Gastrocnemius medialis (tissue), 4 donors: ENCODE results near the gene CHCHD4. TPM values are rescaled to one million over a fixed set of nuclear protein-coding genes. Genes with fewer than 3 reads are reported as not detected.

Experiments used
- ATAC-seq, 2 donors: fragments of 150-250 bp; one replicate each; pipeline ENCODE4 v1.9.1; 2016
- DNase-seq, 2 donors: peaks; one replicate each; pipeline ENCODE4 v3.0.0-alpha.2; 2019
- H3K27ac ChIP-seq, 4 donors: fragments of 200-600 bp; sonication (generic); 1 replicate in 1 of 4; 2 replicates in 3 of 4; pipeline ENCODE4 v1.5.1; 2016 to 2018; ENCODE audit warnings: mild to moderate bottlenecking in 2 of 4, moderate library complexity in 1 of 4
- H3K27me3 ChIP-seq, 3 donors: fragments of 200-600 bp; sonication (generic) in 2 of 3; 1 replicate in 1 of 3; 2 replicates in 2 of 3; pipeline versions ENCODE4 v1.5.1 to v1.6.0; 2016 to 2019; ENCODE audit warnings: mild to moderate bottlenecking in 1 of 3, moderate library complexity in 1 of 3
- H3K36me3 ChIP-seq, 2 donors: fragments of 200-600 bp; sonication (generic) in 1 of 2; one replicate each; pipeline ENCODE4 v1.5.1; 2017 to 2018
- H3K4me1 ChIP-seq, 2 donors: fragments of 200-600 bp; sonication (generic) in 1 of 2; one replicate each; pipeline ENCODE4 v1.5.1; 2016 to 2017; ENCODE audit warnings: mild to moderate bottlenecking in 2 of 2
- H3K4me3 ChIP-seq, 4 donors: fragments of 200-600 bp; sonication (generic) in 3 of 4; 1 replicate in 1 of 4; 2 replicates in 3 of 4; pipeline ENCODE4 v1.5.1; 2016 to 2019; ENCODE audit warnings: mild to moderate bottlenecking in 2 of 4
- H3K9me3 ChIP-seq, 3 donors: fragments of 200-600 bp; sonication (generic) in 2 of 3; 1 replicate in 1 of 3; 2 replicates in 2 of 3; pipeline ENCODE4 v1.5.1; 2016 to 2019
- CTCF ChIP-seq, 5 experiments: fragments of 450-650 bp in 3 of 5; fragments of 200-600 bp in 2 of 5; sonication (generic) in 2 of 5; IDR thresholded peaks in 4 of 5; conservative IDR thresholded peaks in 1 of 5; 1 replicate in 4 of 5; 2 replicates in 1 of 5; pipeline ENCODE4 v1.5.1; 2016 to 2019; ENCODE audit warnings: antibody characterized with exemption in 5 of 5, mild to moderate bottlenecking in 3 of 5, moderate library complexity in 3 of 5
- POLR2A ChIP-seq, 2 donors: fragments of 450-650 bp; IDR thresholded peaks; one replicate each; pipeline ENCODE4 v1.6.1; 2017; ENCODE audit warnings: antibody characterized with exemption in 2 of 2, mild to moderate bottlenecking in 2 of 2, moderate library complexity in 2 of 2
- in situ Hi-C, 4 donors: fragments of 200-750 bp; cut with MboI; loops; one replicate each; pipeline versions ENCODE4 v1.15.0 to v1.8.0; 2017; ENCODE audit warnings: low sequenced_read_pairs in 4 of 4
- intact Hi-C: fragments of 100-400 bp; cut with DNase I; formaldehyde crosslinking; loops from one replicate; pipeline ENCODE4 v1.15.1; 2023; ENCODE audit warnings: low total_unique reads
- total RNA-seq, 4 donors: library from RNA; depleted of rRNA; stranded (reverse); fragments of >200 nt; gene quantifications; one replicate each; pipeline versions ENCODE4 v1.1.0 to v1.2.3, GENCODE V29; 2016

CHCHD4 gene
- total RNA-seq, 4 donors from 2014 or later: 16.2 to 49.4 (median 22.8) TPM

GRCh38 chr3:14145670-14146380 is 21.2 kb upstream of the CHCHD4 start:
- no peaks in the 10 kb centered on the region for H3K27me3 ChIP-seq
- no peaks in the 10 kb centered on the region for H3K9me3 ChIP-seq
- peaks cover 0 to 41% of the 10 kb centered on the region in 2 donors for H3K36me3 ChIP-seq
- intact Hi-C loops (no loop called here), in situ Hi-C loops (loop anchor here in 1 of 4 donors (25.0 kb wide), 1 partner anchor 916 kb away; the partner anchor contains the start of gene MRPS25)
- H3K27ac ChIP-seq: peak overlapping the region; percentile 76 to 97 (median 80)
- H3K4me1 ChIP-seq: peaks cover 24 to 30% of the 10 kb centered on the region in 2 donors
- peak in 1 of 2 donors; percentile 12 for ATAC-seq
- TF ChIP-seq CTCF (IDR thresholded peaks at IDR 0.05 in 4 of 5, conservative IDR thresholded peaks at IDR 0.05 in 1 of 5) (peak in 2 of 5 experiments; percentile 12 to 21), POLR2A (IDR thresholded peaks at IDR 0.05) (no peak)
- H3K4me3 ChIP-seq: no peak overlapping the region
- DNase-seq: no peak

GRCh38 chr3:14145236-14145635 is 20.6 kb upstream of the CHCHD4 start:
- Histone ChIP-seq H3K27ac (peak overlapping the region; percentile 76 to 97 (median 80)), H3K4me3 (peak overlapping the region in 1 of 4 donors; percentile 38), H3K4me1 (peaks cover 24 to 35% of the 10 kb centered on the region in 2 donors), H3K36me3 (peaks cover 0 to 44% of the 10 kb centered on the region in 2 donors), H3K9me3 (no peaks in the 10 kb centered on the region), H3K27me3 (no peaks in the 10 kb centered on the region)
- in situ Hi-C loops (loop anchor here in 1 of 4 donors (25.0 kb wide), 1 partner anchor 917 kb away; the partner anchor contains the start of gene MRPS25), intact Hi-C loops (no loop called here)
- TF ChIP-seq POLR2A (IDR thresholded peaks at IDR 0.05): no peak
- TF ChIP-seq CTCF (IDR thresholded peaks at IDR 0.05 in 4 of 5, conservative IDR thresholded peaks at IDR 0.05 in 1 of 5): no peak
- no peak for DNase-seq
- ATAC-seq: no peak

- intact Hi-C loops (no loop called here), in situ Hi-C loops (loop anchor here in 1 of 4 donors (25.0 kb wide), 1 partner anchor 918 kb away; the partner anchor contains the start of gene MRPS25)
- DNase-seq: peak; percentile 76 to 81
- H3K36me3 ChIP-seq: peaks cover 0 to 51% of the 10 kb centered on the region in 2 donors
- no peak for TF ChIP-seq CTCF (IDR thresholded peaks at IDR 0.05 in 4 of 5, conservative IDR thresholded peaks at IDR 0.05 in 1 of 5)
- TF ChIP-seq POLR2A (IDR thresholded peaks at IDR 0.05): peak in 1 of 2 donors; percentile 5
- ATAC-seq: peak; percentile 87 to 94
- H3K4me1 ChIP-seq: peaks cover 24 to 35% of the 10 kb centered on the region in 2 donors
- peak overlapping the region; percentile 76 to 97 (median 80) for H3K27ac ChIP-seq
- no peaks in the 10 kb centered on the region for H3K9me3 ChIP-seq
- H3K4me3 ChIP-seq: peak overlapping the region in 3 of 4 donors; percentile 18 to 38 (median 29)
- no peaks in the 10 kb centered on the region for H3K27me3 ChIP-seq
Observed at GRCh38 chr3:14144423-14145075, 19.9 kb upstream of the CHCHD4 start.

GRCh38 chr3:14143271-14144225 is 18.9 kb upstream of the CHCHD4 start:
- Histone ChIP-seq H3K4me1 (peaks cover 24 to 35% of the 10 kb centered on the region in 2 donors), H3K27me3 (no peaks in the 10 kb centered on the region), H3K27ac (peak overlapping the region; percentile 76 to 97 (median 80)), H3K9me3 (no peaks in the 10 kb centered on the region), H3K4me3 (no peak overlapping the region), H3K36me3 (peaks cover 0 to 61% of the 10 kb centered on the region in 2 donors)
- ATAC-seq (peak; percentile 69 to 73), DNase-seq (peak; percentile 58 to 75)
- intact Hi-C loops: no loop called here
- TF ChIP-seq POLR2A (IDR thresholded peaks at IDR 0.05): no peak
- no peak for TF ChIP-seq CTCF (IDR thresholded peaks at IDR 0.05 in 4 of 5, conservative IDR thresholded peaks at IDR 0.05 in 1 of 5)
- in situ Hi-C loops: loop anchor here in 1 of 4 donors (25.0 kb wide), 1 partner anchor 919 kb away; the partner anchor contains the start of gene MRPS25
